SK-N-SH (cell line): ENCODE data around the gene PRRT4. TPM values are rescaled to one million over a fixed set of nuclear protein-coding genes. Genes with fewer than 3 reads are reported as not detected.

Experiments
- CTCF ChIA-PET: fragments of 300-600, 350-600 bp; formaldehyde crosslinking; extraction: SDS; loops from one replicate; lab custom pipeline; 2021; lab: Yijun Ruan, JAX
- POLR2A ChIA-PET: fragments of 350-600 bp; sonication (Branson Sonifier 250); formaldehyde crosslinking; extraction: SDS; loops from one replicate; lab custom pipeline; 2020; ENCODE audit warnings: antibody characterized with exemption, inconsistent platforms; lab: Yijun Ruan, JAX
- DNase-seq: peaks from one replicate; pipeline ENCODE4 v3.0.0; 2012
- H2AFZ ChIP-seq: fragments of 200-600 bp; sonication (generic); 2 replicates; pipeline ENCODE4 v1.8.1; 2016; ENCODE audit warnings: antibody characterized with exemption, mild to moderate bottlenecking, low read depth
- H3F3A ChIP-seq: fragments of 200-600 bp; sonication (generic); replicated peaks from 2 replicates; pipeline ENCODE3; 2016; ENCODE audit warnings: antibody characterized with exemption, mild to moderate bottlenecking; ENCODE audit not compliant: insufficient read depth
- H3K27ac ChIP-seq, 2 experiments: fragments of 200-500 bp in 1 of 2; fragments of 200-600 bp in 1 of 2; sonication (Bioruptor generic) in 1 of 2; sonication (generic), shearing (Covaris generic) in 1 of 2; 2 replicates each; pipeline versions ENCODE4 v1.5.1 to v1.6.1; 2014 to 2016; ENCODE audit warnings: low read depth in 2 of 2, inconsistent platforms in 1 of 2, low read length in 1 of 2, mild to moderate bottlenecking in 1 of 2, mixed read lengths in 1 of 2
- H3K27me3 ChIP-seq: fragments of 200-600 bp; sonication (generic), shearing (Covaris generic); 2 replicates; pipeline ENCODE4 v1.6.1; 2016; ENCODE audit warnings: mixed run types; ENCODE audit not compliant: insufficient read depth
- H3K36me3 ChIP-seq, 2 experiments: fragments of 200-500 bp in 1 of 2; fragments of 200-600 bp in 1 of 2; sonication (Bioruptor generic) in 1 of 2; sonication (generic) in 1 of 2; replicated peaks in 1 of 2; 2 replicates each; pipeline versions ENCODE3 to v1.5.1; 2014 to 2016; ENCODE audit warnings: low read length in 1 of 2, mild to moderate bottlenecking in 1 of 2; ENCODE audit not compliant: insufficient read depth in 2 of 2, control insufficient read depth in 1 of 2
- H3K4me1 ChIP-seq, 2 experiments: fragments of 200-500 bp in 1 of 2; fragments of 200-600 bp in 1 of 2; sonication (Bioruptor generic) in 1 of 2; sonication (generic), shearing (Covaris generic) in 1 of 2; 2 replicates each; pipeline versions ENCODE4 v1.5.1 to v1.6.1; 2014 to 2016; ENCODE audit warnings: low read depth in 1 of 2, low read length in 1 of 2, mixed run types in 1 of 2; ENCODE audit not compliant: insufficient read depth in 2 of 2, control insufficient read depth in 1 of 2
- H3K4me2 ChIP-seq: fragments of 200-600 bp; sonication (generic), shearing (Covaris generic); 2 replicates; pipeline ENCODE4 v1.6.1; 2017; ENCODE audit warnings: mixed run types
- H3K4me3 ChIP-seq, 2 experiments: fragments of 200-500 bp in 1 of 2; fragments of 200-600 bp in 1 of 2; sonication (Bioruptor generic) in 1 of 2; sonication (generic), shearing (Covaris generic) in 1 of 2; 2 replicates each; pipeline versions ENCODE4 v1.5.1 to v1.8.1; 2014 to 2016; ENCODE audit warnings: low read depth in 2 of 2, inconsistent platforms in 1 of 2, low read length in 1 of 2, mild to moderate bottlenecking in 1 of 2, mixed read lengths in 1 of 2, moderate library complexity in 1 of 2
- H3K79me2 ChIP-seq: fragments of 200-600 bp; sonication (generic); 2 replicates; pipeline ENCODE4 v1.8.1; 2017; ENCODE audit warnings: mild to moderate bottlenecking; ENCODE audit not compliant: insufficient read depth
- H3K9ac ChIP-seq: fragments of 200-600 bp; sonication (generic); 2 replicates; pipeline ENCODE4 v1.6.1; 2017; ENCODE audit warnings: mixed run types
- H3K9me2 ChIP-seq: fragments of 200-600 bp; sonication (generic); 2 replicates; pipeline ENCODE4 v1.6.1; 2017; ENCODE audit warnings: mixed run types
- H3K9me3 ChIP-seq: fragments of 200-600 bp; sonication (generic); 2 replicates; pipeline ENCODE4 v1.6.1; 2017; ENCODE audit warnings: mixed run types, mild to moderate bottlenecking, moderate library complexity
- H4K20me1 ChIP-seq: fragments of 200-600 bp; sonication (generic); 2 replicates; pipeline ENCODE4 v1.6.1; 2017; ENCODE audit warnings: mild to moderate bottlenecking, mixed run types; ENCODE audit not compliant: insufficient read depth
- CHD2 ChIP-seq: fragments of 150-350 bp; IDR thresholded peaks from 2 replicates; pipeline ENCODE4 v1.6.1; 2018; ENCODE audit warnings: low read length; ENCODE audit not compliant: partially characterized antibody
- ELF1 ChIP-seq: IDR thresholded peaks from 2 replicates; pipeline ENCODE4 v1.4.0; 2012
- EP300 ChIP-seq, 2 experiments: IDR thresholded peaks; 2 replicates each; pipeline versions ENCODE4 v1.4.0 to v1.6.1; 2012; ENCODE audit warnings: borderline replicate concordance in 1 of 2, low read depth in 1 of 2, low read length in 1 of 2
- FOSL2 ChIP-seq: IDR thresholded peaks from 2 replicates; pipeline ENCODE4 v1.4.0; 2012; ENCODE audit warnings: low read depth, mild to moderate bottlenecking, moderate library complexity, borderline replicate concordance
- FOXJ3 ChIP-seq: sonication (generic); formaldehyde crosslinking; IDR thresholded peaks from 2 replicates; pipeline ENCODE4 v1.5.1; 2020; ENCODE audit warnings: mild to moderate bottlenecking, missing genetic modification reagents
- GATA2 ChIP-seq: sonication (generic); formaldehyde crosslinking; IDR thresholded peaks from 2 replicates; pipeline ENCODE4 v1.5.0; 2020; ENCODE audit warnings: mild to moderate bottlenecking, missing genetic modification reagents
- JUND ChIP-seq: IDR thresholded peaks from 2 replicates; pipeline ENCODE4 v1.4.0; 2012
- MAX ChIP-seq: IDR thresholded peaks from 2 replicates; pipeline ENCODE4 v1.4.0; 2012; ENCODE audit warnings: low read depth
- POLR2AphosphoS5 ChIP-seq: IDR thresholded peaks from 2 replicates; pipeline ENCODE4 v1.6.1; 2012; ENCODE audit warnings: low read depth, low read length
- RAD21 ChIP-seq: IDR thresholded peaks from 2 replicates; pipeline ENCODE4 v1.6.1; 2012; ENCODE audit warnings: mild to moderate bottlenecking, low read length
- SIN3A ChIP-seq: IDR thresholded peaks from 2 replicates; pipeline ENCODE4 v1.6.1; 2012; ENCODE audit warnings: low read depth, mild to moderate bottlenecking, low read length, moderate library complexity, borderline replicate concordance
- SMC3 ChIP-seq: IDR thresholded peaks from 2 replicates; pipeline ENCODE4 v1.6.1; 2012; ENCODE audit warnings: low read depth, low read length, improper control_type of control experiment
- TEAD4 ChIP-seq: IDR thresholded peaks from 2 replicates; pipeline ENCODE4 v1.4.0; 2012; ENCODE audit warnings: mild to moderate bottlenecking, borderline replicate concordance; ENCODE audit not compliant: insufficient read depth
- ZBTB33 ChIP-seq: IDR thresholded peaks from 2 replicates; pipeline ENCODE4 v1.4.0; 2012; ENCODE audit warnings: low read depth, borderline replicate concordance
- WGBS: methylation state at CpG from one replicate; pipeline ENCODE4 v1.1.6; 2017; ENCODE audit warnings: low lambda C conversion rate; 5-methylcytosine and 5-hydroxymethylcytosine counted together
- polyA plus RNA-seq, 3 experiments: library from polyadenylated mRNA; depleted of rRNA; stranded (reverse); fragments of >200 nt; gene quantifications; 2 replicates each; pipeline ENCODE4 v1.2.3, GENCODE V29; 2012
- TF ChIP-seq, protein P1 (sequence below): fragments of 150-350 bp; IDR thresholded peaks from 2 replicates; pipeline ENCODE4 v1.6.1; 2017; ENCODE audit warnings: antibody characterized with exemption, low read length, low read depth, borderline replicate concordance

Gene PRRT4
- polyA plus RNA-seq, 1 of the 3 experiments (the other 2 are of a cell fraction), result 1.5 TPM

DNA sequence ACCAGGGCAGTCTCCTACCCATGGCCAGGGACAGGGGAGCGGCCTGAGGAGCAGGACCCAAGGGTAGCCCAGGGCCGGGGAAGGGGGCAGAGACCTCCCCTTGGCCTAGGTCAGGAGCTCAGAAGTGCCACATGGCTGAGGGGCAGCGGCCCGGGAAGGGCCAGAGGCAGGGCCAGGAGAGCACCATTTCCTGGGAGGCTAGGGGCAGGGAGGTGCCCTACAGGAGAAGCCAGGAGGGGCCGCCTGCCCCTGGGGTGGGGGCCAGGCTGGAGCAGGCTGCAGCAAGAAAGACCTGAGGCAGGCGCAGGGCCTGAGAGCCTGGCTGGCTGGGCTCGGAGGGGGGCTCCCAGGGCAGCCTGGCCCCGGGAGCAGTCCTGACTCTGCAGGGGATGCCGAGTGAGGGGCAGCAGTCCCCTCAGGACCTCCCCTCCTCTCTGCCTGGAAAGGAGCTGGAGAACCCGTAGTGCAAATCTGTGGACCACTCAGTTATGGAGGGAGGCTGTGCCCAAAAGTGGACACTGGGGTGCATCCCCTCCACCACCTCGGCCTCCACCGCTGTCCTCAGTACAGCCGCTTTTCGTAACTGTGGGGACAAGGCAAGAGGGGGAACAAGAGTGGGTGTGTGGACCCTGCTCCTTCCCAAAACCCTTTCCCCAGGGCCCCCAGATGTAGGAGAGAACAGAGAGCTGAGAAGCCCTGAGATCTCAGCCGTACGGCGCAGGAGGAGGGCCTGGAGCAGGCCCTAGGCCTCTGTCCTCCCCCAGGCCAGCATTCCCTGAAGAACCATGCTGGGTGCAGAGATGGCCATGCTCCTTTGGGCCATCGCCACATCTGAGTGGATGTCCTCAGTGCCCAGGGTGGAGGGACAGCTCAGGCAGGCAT is 31.2 kb upstream of the PRRT4 start:
- WGBS, result 97% methylated on average over 15 of the region's 18 CpGs
- no peaks in the 10 kb centered on the region for H3K79me2 ChIP-seq
- H3K4me3 ChIP-seq, result no peak overlapping the region
- no peak for TF ChIP-seq FOXJ3
- no peak for TF ChIP-seq ELF1
- TF ChIP-seq EP300 (IDR thresholded peaks at IDR 0.05; ENCODE audit: borderline replicate concordance in 1 of 2, low read depth in 1 of 2, low read length in 1 of 2), result no peak
- no peak for TF ChIP-seq RAD21
- TF ChIP-seq SIN3A, result no peak
- TF ChIP-seq SMC3, result no peak
- TF ChIP-seq POLR2AphosphoS5, result no peak
- TF ChIP-seq TEAD4, result no peak
- no peak for TF ChIP-seq GATA2 (CRISPR knock-in tag)
- TF ChIP-seq CHD2, result no peak
- TF ChIP-seq, protein P1, sequence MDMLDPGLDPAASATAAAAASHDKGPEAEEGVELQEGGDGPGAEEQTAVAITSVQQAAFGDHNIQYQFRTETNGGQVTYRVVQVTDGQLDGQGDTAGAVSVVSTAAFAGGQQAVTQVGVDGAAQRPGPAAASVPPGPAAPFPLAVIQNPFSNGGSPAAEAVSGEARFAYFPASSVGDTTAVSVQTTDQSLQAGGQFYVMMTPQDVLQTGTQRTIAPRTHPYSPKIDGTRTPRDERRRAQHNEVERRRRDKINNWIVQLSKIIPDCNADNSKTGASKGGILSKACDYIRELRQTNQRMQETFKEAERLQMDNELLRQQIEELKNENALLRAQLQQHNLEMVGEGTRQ, result no peak
- TF ChIP-seq MAX, result no peak
- no peak for TF ChIP-seq FOSL2
- TF ChIP-seq ZBTB33, result no peak
- no peak for TF ChIP-seq JUND
- TF ChIP-seq, all 33 proteins: peak for 0
- peaks cover 0 to 19% of the 10 kb centered on the region in 2 experiments; a peak in 1 of 4 replicates for H3K4me1 ChIP-seq
- no peaks in the 10 kb centered on the region for H3K27me3 ChIP-seq
- H3K9ac ChIP-seq, result no peak overlapping the region
- no peaks in the 10 kb centered on the region for H3K9me2 ChIP-seq
- ChIA-PET CTCF (interaction anchor here (1.1 to 50.3 kb wide), 6 partner anchors 13 to 69 kb away, joined by 3 to 1901 read pairs (median 282); partner anchors contain the start of genes IMPDH1, PRRT4 and RBM28), POLR2A (interaction anchor here (1.8 kb wide), 1 partner anchor 12 kb away, joined by 4 read pairs; no protein-coding TSS in a partner anchor)
- no peak for DNase-seq
- no peak overlapping the region for H2AFZ ChIP-seq
- no peak overlapping the region for H3K4me2 ChIP-seq
- peaks cover 8% of the 10 kb centered on the region for H3F3A ChIP-seq
- no peaks in the 10 kb centered on the region for H4K20me1 ChIP-seq
- peaks cover 23 to 52% of the 10 kb centered on the region in 2 experiments for H3K36me3 ChIP-seq
- H3K27ac ChIP-seq, result no peak overlapping the region
- H3K9me3 ChIP-seq, result no peaks in the 10 kb centered on the region
